Measurements from ENCODE around the gene ULK3.

The ULK3 gene

GRCh38 chr15:74867466-74868038, 24.6 kb upstream of the ULK3 start:
- no peak for DNase-seq (ENCODE audit: low read depth)

- DNase-seq (ENCODE audit: low read depth): peak; percentile 45
Observed at GRCh38 chr15:74866090-74866489, 23.1 kb upstream of the ULK3 start.

- DNase-seq (ENCODE audit: low read depth): no peak
Observed at GRCh38 chr15:74865316-74865715, 22.4 kb upstream of the ULK3 start.

GRCh38 chr15:74864296-74864695, 21.3 kb upstream of the ULK3 start:
- DNase-seq (ENCODE audit: low read depth): no peak

GRCh38 chr15:74863239-74864056, 20.5 kb upstream of the ULK3 start:
- no peak for DNase-seq (ENCODE audit: low read depth)

- DNase-seq (ENCODE audit: low read depth): no peak
Observed at GRCh38 chr15:74858369-74858740, 15.4 kb upstream of the ULK3 start.

GRCh38 chr15:74857671-74858368, 14.9 kb upstream of the ULK3 start:
- no peak for DNase-seq (ENCODE audit: low read depth)

- DNase-seq (ENCODE audit: low read depth): no peak
Observed at GRCh38 chr15:74857082-74857655, 14.2 kb upstream of the ULK3 start.

GRCh38 chr15:74856537-74856936, 13.6 kb upstream of the ULK3 start:
- DNase-seq (ENCODE audit: low read depth): no peak

GRCh38 chr15:74855857-74856256, 12.9 kb upstream of the ULK3 start:
- no peak for DNase-seq (ENCODE audit: low read depth)

GRCh38 chr15:74854453-74855022, 11.6 kb upstream of the ULK3 start:
- no peak for DNase-seq (ENCODE audit: low read depth)

GRCh38 chr15:74851960-74852359, 9.0 kb upstream of the ULK3 start:
- no peak for DNase-seq (ENCODE audit: low read depth)

GRCh38 chr15:74850393-74850792, 7.4 kb upstream of the ULK3 start:
- no peak for DNase-seq (ENCODE audit: low read depth)

GRCh38 chr15:74847432-74847831, 4.5 kb upstream of the ULK3 start:
- no peak for DNase-seq (ENCODE audit: low read depth)

- DNase-seq (ENCODE audit: low read depth): no peak
Observed at GRCh38 chr15:74845581-74845980, 2.6 kb upstream of the ULK3 start.

- no peak for DNase-seq (ENCODE audit: low read depth)
Observed at GRCh38 chr15:74845208-74845568, 2.2 kb upstream of the ULK3 start.

GRCh38 chr15:74844319-74845207, 1.6 kb upstream of the ULK3 start:
- no peak for DNase-seq (ENCODE audit: low read depth)

GRCh38 chr15:74843891-74844299, 939 bp upstream of the ULK3 start:
- no peak for DNase-seq (ENCODE audit: low read depth)

GRCh38 chr15:74843445-74843828, 481 bp upstream of the ULK3 start:
- no peak for DNase-seq (ENCODE audit: low read depth)

GRCh38 chr15:74841891-74842373, 1.0 kb downstream of the ULK3 start:
- no peak for DNase-seq (ENCODE audit: low read depth)
